Gastroesophageal sphincter (tissue), 3 donors: ENCODE measurements around the gene CCDC137.

Source experiments
- CTCF ChIP-seq, 4 experiments: fragments of 200-600 bp in 2 of 4; fragments of 450-650 bp in 2 of 4; sonication (generic) in 1 of 4; IDR thresholded peaks; one replicate each; pipeline ENCODE4 v1.5.1; 2017 to 2019; ENCODE audit warnings: antibody characterized with exemption in 4 of 4, mild to moderate bottlenecking in 2 of 4, moderate library complexity in 2 of 4
- EP300 ChIP-seq: sonication (generic); formaldehyde crosslinking; IDR thresholded peaks from one replicate; pipeline ENCODE4 v1.6.1; 2017; ENCODE audit warnings: antibody characterized with exemption, mild to moderate bottlenecking
- POLR2A ChIP-seq, 2 donors: fragments of 450-650 bp; IDR thresholded peaks; one replicate each; pipeline ENCODE4 v1.6.1; 2017; ENCODE audit warnings: antibody characterized with exemption in 2 of 2, mild to moderate bottlenecking in 2 of 2, moderate library complexity in 1 of 2
- POLR2AphosphoS5 ChIP-seq: sonication (generic); formaldehyde crosslinking; IDR thresholded peaks from one replicate; pipeline ENCODE4 v1.6.1; 2017; ENCODE audit warnings: antibody characterized with exemption

- TF ChIP-seq CTCF (IDR thresholded peaks at IDR 0.05), result no peak
- no peak for TF ChIP-seq POLR2A (IDR thresholded peaks at IDR 0.05)
- no peak for TF ChIP-seq POLR2AphosphoS5
- no peak for TF ChIP-seq EP300
Measured at GRCh38 chr17:81659038-81659437, 7.5 kb upstream of the CCDC137 start.
